SH-SY5Y (cell line): ENCODE results near the gene SHROOM2.

Experiments
- GATA2 ChIP-seq: IDR thresholded peaks from 2 replicates; pipeline ENCODE4 v1.6.1; 2011; ENCODE audit warnings: mild to moderate bottlenecking, low read depth, low read length
- GATA3 ChIP-seq: IDR thresholded peaks from 2 replicates; pipeline ENCODE4 v1.6.1; 2011; ENCODE audit warnings: low read depth, mild to moderate bottlenecking, low read length, moderate library complexity

DNA sequence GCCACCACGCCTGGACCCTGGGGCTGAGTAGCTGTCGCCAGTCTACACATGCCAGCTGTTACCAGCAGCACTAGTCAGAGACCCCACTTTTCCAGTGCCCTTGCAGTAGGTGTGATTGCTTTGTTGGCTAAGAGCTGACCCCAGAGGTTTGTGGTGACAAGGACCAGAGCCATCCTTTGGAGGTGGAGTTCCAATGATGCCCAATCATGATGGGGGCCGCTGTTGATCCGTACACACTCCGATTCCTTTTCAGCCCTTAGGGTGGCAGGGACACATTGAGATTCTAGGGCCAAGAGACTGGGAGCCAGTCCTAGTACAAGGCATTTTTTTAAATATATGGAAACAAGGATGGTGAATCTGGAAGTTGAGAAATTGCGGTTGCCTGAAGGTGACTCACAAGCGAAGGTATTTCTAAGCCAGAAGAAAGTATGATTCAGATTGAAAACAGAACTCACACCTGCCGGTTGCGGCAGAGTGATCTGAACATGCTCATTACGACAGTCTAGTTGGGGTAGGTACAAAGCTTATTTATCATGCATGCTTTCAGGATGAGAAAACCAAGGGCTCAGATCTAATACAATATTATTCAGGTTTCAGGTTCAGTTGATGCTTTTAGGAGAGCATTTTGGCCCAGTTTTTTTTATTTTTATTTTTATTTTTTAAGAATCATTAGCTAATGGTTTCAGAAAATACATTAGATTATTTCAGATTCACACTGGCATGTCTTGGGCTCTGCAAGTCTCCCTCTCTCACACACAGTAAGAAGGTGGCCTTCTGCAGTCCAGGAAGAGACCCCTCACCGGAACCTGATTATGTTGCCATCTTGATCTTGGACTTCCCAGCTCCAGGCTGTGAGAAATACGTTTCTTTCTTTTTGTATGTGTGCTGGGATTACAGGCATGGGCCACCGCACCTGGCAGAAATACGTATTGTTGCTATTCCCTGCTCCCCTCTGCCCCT lies 43.4 kb downstream of the SHROOM2 start:
- no peak for TF ChIP-seq GATA3
- TF ChIP-seq GATA2, result no peak
